Calu3 (cell line): ENCODE measurements around the gene PCDHGA6. TPM values are rescaled to one million over a fixed set of nuclear protein-coding genes. Genes with fewer than 3 reads are reported as not detected.
"Not testable (repeated sequence)": the region's sequence is repeated elsewhere in the genome, so short reads cannot be mapped to it uniquely, and the experiment has no call there.

ENCODE experiments used
- BruUV-seq: library from RNA; stranded (reverse); fragments of 400-500 nt; replicated peaks from 2 replicates; lab custom pipeline; 2021; lab: Mats Ljungman, UMichigan
- CTCF ChIA-PET: fragments of 300-600 bp; sonication (Branson Sonifier 250); formaldehyde crosslinking; loops from one replicate; lab custom pipeline; 2022; ENCODE audit warnings: antibody characterized with exemption; lab: Charles Lee
- DNase-seq: peaks from one replicate; pipeline ENCODE4 v3.0.0; 2022
- H3K27ac Mint-ChIP-seq: one replicate; pipeline ENCODE4 v1.8.0; 2022; ENCODE audit warnings: mixed read lengths; ENCODE audit not compliant: unreplicated experiment
- H3K27me3 Mint-ChIP-seq: one replicate; pipeline ENCODE4 v1.8.0; 2022; ENCODE audit warnings: mixed read lengths; ENCODE audit not compliant: unreplicated experiment
- H3K36me3 Mint-ChIP-seq: one replicate; pipeline ENCODE4 v1.8.0; 2022; ENCODE audit warnings: mild to moderate bottlenecking, moderate library complexity, mixed read lengths; ENCODE audit not compliant: insufficient read depth, unreplicated experiment
- H3K4me1 Mint-ChIP-seq: one replicate; pipeline ENCODE4 v1.8.0; 2022; ENCODE audit warnings: mild to moderate bottlenecking, low read depth, mixed read lengths; ENCODE audit not compliant: unreplicated experiment
- H3K4me3 Mint-ChIP-seq: one replicate; pipeline ENCODE4 v1.8.0; 2022; ENCODE audit warnings: mild to moderate bottlenecking, low read depth, moderate library complexity, mixed read lengths; ENCODE audit not compliant: unreplicated experiment
- H3K9me3 Mint-ChIP-seq: one replicate; pipeline ENCODE4 v1.8.0; 2022; ENCODE audit warnings: low read depth, mixed read lengths; ENCODE audit not compliant: unreplicated experiment
- CTCF ChIP-seq: fragments of 200-600 bp; IDR thresholded peaks from one replicate; pipeline ENCODE4 v1.8.0; 2022; ENCODE audit warnings: antibody characterized with exemption; ENCODE audit not compliant: unreplicated experiment
- intact Hi-C: fragments of 100-400 bp; cut with micrococcal nuclease; formaldehyde crosslinking; loops from one replicate; pipeline ENCODE4 v1.10.0; 2022; ENCODE audit not compliant: unreplicated experiment
- total RNA-seq: library from RNA; stranded (reverse); gene quantifications from 2 replicates; pipeline ENCODE4 v1.2.3, GENCODE V29; 2022

The PCDHGA6 gene
- total RNA-seq, 1 experiment from 2014 or later: 0.80 TPM

GRCh38 chr5:141366016-141366896 is 7.4 kb upstream of the PCDHGA6 start:
- Mint-ChIP-seq H3K36me3 (peaks cover 7% of the 10 kb centered on the region), H3K27me3 (no peaks in the 10 kb centered on the region), H3K4me3 (no peak overlapping the region), H3K4me1 (no peaks in the 10 kb centered on the region), H3K9me3 (peaks cover 17% of the 10 kb centered on the region), H3K27ac (no peak overlapping the region)
- BruUV-seq: no TSS peak
- no peak for DNase-seq
- TF ChIP-seq CTCF: no peak
- intact Hi-C loops: no loop called here
- CTCF ChIA-PET: no interaction called here

DNA sequence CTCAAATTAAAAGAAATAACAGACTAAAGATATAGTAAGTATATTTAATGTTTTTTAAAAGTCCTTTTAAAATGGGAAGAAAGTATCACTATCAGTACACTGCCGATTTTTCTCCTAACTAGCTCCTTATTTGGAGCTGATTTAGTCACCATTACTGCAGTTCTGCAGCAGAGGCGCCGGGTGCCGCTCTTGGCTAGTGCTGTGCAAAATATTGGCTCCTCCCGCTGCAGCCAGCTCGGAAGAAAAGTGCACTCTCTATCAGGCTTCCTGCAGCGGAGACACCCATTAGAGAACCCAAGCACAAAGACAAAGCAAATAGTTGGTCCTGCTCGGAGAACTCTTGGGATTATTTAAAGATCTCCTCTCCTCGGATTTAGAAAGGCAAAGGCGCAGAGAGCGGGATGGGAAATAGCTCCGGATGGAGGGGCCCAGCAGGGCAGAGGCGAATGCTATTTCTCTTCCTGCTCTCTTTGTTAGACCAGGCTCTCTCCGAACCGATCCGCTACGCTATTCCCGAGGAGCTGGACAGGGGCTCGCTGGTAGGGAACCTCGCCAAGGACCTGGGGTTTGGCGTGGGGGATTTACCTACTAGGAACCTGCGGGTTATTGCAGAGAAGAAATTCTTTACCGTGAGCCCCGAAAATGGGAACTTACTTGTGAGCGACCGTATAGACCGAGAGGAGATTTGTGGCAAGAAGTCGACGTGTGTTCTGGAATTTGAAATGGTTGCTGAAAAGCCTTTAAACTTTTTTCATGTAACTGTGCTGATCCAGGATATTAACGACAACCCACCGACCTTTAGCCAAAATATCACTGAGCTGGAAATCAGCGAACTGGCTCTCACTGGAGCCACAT is 3.5 kb upstream of the PCDHGA6 start, which contains the start of gene PCDHGB3:
TSS of gene PCDHGB3 (plus strand) at position 249 of the 855 bp plus-strand sequence. CDS start at position 402, 153 bp downstream.
- TSS peak; percentile 60 for BruUV-seq
- peaks cover 9% of the 10 kb centered on the region for H3K36me3 Mint-ChIP-seq
- peak within 1 kb of the TSS; percentile 75 for H3K27ac Mint-ChIP-seq
- intact Hi-C loops: loop anchor here (1.0 kb wide), 1 partner anchor 191 kb away; no protein-coding TSS in a partner anchor
- H3K4me1 Mint-ChIP-seq: no peaks in the 10 kb centered on the region
- TF ChIP-seq CTCF: no peak
- DNase-seq: peak; percentile 41
- CTCF ChIA-PET: interaction anchor here (0.7 to 1.4 kb wide), 8 partner anchors 105 to 321 kb away, joined by 3 to 10 read pairs (median 4); partner anchors contain the start of genes PCDHB14 and PCDHGC3
- no peaks in the 10 kb centered on the region for H3K27me3 Mint-ChIP-seq
- peak within 1 kb of the TSS; percentile 62 for H3K4me3 Mint-ChIP-seq
- peaks cover 14% of the 10 kb centered on the region for H3K9me3 Mint-ChIP-seq

DNA sequence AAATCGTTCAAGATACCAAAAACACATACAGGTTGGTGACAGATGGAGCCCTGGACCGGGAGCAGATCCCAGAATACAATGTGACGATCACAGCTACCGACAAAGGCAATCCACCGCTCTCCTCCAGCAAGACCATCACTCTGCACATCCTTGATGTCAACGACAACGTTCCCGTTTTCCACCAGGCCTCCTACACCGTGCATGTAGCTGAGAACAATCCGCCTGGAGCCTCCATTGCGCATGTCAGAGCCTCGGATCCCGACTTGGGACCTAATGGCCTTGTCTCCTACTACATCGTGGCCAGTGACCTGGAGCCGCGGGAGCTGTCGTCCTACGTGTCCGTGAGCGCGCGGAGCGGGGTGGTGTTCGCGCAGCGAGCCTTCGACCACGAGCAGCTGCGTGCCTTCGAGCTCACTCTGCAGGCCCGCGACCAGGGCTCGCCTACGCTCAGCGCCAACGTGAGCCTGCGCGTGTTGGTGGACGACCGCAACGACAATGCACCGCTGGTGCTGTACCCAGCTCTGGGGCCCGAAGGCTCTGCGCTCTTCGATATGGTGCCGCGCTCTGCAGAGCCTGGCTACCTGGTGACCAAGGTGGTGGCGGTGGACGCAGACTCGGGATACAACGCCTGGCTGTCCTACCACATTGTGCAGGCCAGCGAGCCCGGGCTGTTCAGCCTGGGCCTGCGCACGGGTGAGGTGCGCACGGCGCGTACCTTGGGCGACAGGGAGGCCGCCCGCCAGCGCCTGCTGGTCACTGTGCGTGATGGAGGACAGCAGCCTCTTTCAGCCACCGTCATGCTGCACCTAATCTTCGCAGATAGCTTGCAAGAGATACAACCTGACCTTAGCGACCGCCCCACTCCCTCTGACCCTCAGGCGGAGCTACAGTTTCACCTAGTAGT is 1.9 kb upstream of the PCDHGA6 start:
- BruUV-seq: no TSS peak
- Mint-ChIP-seq H3K27me3 (no peaks in the 10 kb centered on the region), H3K4me1 (no peaks in the 10 kb centered on the region), H3K36me3 (peaks cover 9% of the 10 kb centered on the region), H3K9me3 (peaks cover 9% of the 10 kb centered on the region), H3K4me3 (no peak overlapping the region), H3K27ac (no peak overlapping the region)
- no peak for TF ChIP-seq CTCF
- intact Hi-C loops: no loop called here
- no peak for DNase-seq
- CTCF ChIA-PET: no interaction called here

DNA sequence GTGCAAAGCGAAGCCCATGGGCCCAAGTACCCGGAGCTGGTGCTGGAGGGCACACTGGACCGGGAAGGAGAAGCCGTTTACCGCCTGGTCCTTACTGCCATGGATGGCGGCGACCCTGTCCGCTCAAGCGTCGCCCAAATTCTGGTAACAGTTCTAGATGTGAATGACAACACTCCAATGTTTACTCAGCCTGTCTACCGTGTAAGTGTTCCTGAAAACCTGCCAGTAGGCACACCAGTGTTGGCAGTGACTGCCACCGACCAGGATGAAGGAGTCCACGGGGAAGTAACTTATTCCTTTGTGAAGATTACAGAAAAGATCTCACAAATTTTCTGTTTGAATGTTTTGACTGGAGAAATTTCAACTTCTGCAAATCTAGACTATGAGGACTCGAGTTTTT is 936 bp downstream of the PCDHGA6 start:
- TF ChIP-seq CTCF: no peak
- Mint-ChIP-seq H3K9me3 (peaks cover 9% of the 10 kb centered on the region), H3K36me3 (peaks cover 9% of the 10 kb centered on the region), H3K27me3 (no peaks in the 10 kb centered on the region), H3K4me1 (no peaks in the 10 kb centered on the region), H3K27ac (no peak overlapping the region), H3K4me3 (no peak overlapping the region)
- intact Hi-C loops: no loop called here
- no TSS peak for BruUV-seq
- CTCF ChIA-PET: no interaction called here
- DNase-seq: no peak

DNA sequence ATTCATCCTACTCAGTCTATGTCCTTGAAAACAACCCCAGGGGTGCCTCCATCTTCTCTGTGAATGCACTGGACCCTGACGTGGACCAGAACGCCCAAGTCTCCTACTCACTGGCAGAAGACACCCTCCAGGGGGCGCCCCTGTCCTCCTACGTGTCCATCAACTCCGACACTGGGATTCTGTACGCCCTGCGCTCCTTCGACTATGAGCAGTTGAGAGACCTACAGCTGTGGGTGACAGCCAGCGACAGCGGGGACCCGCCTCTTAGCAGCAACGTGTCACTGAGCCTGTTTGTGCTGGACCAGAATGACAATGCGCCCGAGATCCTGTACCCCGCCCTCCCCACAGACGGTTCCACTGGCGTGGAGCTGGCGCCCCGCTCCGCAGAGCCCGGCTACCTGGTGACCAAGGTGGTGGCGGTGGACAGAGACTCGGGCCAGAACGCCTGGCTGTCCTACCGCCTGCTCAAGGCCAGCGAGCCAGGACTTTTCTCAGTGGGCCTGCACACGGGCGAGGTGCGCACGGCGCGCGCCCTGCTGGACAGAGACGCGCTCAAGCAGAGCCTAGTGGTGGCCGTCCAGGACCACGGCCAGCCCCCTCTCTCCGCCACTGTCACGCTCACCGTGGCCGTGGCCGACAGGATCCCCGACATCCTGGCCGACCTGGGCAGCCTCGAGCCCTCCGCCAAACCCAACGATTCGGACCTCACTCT is 1.9 kb downstream of the PCDHGA6 start:
- H3K4me1 Mint-ChIP-seq, intact Hi-C loops, CTCF ChIA-PET, H3K36me3 Mint-ChIP-seq, H3K27me3 Mint-ChIP-seq, BruUV-seq, H3K4me3 Mint-ChIP-seq, H3K27ac Mint-ChIP-seq, DNase-seq: not testable (repeated sequence)
- H3K9me3 Mint-ChIP-seq: peaks cover 11% of the 10 kb centered on the region
